Activated naive CD4-positive, alpha-beta T cell (primary cell): ENCODE results near the gene SRD5A3.
"Not testable (repeated sequence)": the region's sequence is repeated elsewhere in the genome, so short reads cannot be mapped to it uniquely, and the experiment has no call there.

Experiments used
- DNase-seq, 4 experiments: peaks; one replicate each; lab custom pipeline; 2025; lab: John Stamatoyannopoulos, UW

The SRD5A3 gene

DNA sequence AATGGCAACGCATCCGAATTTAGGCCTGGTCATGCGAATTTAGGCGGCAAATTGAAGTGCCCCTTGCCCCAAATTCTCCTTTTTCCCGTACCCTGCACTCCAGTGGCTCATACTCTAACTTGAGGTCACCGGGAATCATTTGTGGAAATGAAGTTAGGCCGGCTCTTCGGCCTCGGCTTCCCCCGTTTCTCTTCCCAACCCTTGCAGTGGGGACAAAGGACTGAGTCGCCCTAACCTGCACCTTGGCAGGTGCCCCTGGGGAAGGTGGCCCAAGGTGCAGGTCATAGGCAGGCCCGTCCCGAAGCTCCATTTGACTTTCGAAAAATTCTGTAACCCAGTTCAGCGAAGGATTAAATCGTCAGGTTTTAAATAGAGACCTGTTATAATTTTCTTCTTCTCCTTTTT, 811 bp downstream of the SRD5A3 start:
- DNase-seq, result no peak

DNA sequence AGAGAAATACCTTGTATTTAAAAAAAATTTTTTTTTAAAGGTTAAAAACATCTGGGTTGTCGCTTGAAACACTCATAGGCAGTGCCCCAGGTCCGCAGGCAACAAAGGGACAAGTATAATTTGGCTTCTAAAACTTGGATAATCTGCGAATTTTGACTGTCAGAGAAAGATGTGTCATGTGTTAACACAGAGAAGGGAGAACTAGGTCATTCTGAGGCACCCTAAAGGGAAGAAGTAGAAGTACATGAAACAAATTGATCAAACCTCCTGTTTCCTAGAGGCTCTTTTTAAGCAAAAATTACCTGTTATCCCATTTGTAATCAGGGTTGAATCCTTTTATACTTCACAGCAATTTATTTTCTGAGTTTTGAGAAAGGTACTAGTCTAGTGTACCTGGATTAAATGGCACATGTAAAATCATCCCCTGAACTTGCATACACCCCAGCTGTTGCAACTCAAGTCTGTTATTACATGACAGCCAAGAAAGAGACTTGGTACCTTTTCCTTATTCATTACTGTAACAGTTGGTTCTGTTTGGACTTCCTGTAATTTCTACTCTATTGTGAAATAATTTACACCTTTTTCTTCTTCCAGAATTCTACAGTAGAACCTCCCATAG, 1.7 kb downstream of the SRD5A3 start:
- no peak for DNase-seq

DNA sequence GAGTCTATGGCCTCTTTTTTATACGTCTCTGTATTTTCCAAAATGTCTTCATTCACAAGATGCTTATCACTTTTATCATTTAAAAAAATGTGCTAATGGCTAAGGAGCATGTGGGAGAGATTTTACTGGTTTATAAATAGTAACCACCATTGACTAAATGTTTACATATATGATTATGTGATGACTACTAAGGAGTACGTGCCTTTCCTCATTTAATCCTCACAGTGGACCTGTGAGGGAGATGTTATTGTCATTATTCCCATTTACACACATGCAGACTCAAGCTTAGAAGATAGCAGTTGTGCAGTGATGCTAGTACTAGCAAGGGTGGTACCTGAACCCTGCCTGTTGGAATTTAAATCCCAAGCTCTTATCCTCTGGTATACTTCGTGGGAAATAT, 2.4 kb downstream of the SRD5A3 start:
- no peak for DNase-seq

- DNase-seq, result not testable (repeated sequence)
These were observed 4.8 kb downstream of the SRD5A3 start for GRCh38 chr4:55350870-55351269.

DNA sequence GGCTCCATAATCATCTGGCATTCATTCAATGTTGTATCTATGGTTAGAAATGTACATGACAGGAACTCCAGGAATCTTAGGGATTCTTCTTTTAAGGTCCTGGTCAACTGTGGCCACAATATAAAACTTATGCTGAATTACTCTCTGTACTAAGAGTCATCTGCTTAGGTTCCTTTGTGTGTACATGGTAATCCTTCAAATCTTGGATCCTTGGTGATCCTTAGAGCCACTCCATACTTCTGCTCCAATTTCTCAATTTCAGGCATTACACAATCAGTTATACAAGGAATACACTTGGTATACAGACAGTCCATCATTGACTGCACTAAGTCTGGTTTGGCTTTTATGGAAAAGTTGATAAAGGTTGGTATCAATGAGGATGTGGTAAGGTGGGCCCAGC, 5.8 kb downstream of the SRD5A3 start:
- DNase-seq, result no peak

- no peak for DNase-seq
These were observed 6.7 kb downstream of the SRD5A3 start for GRCh38 chr4:55352726-55353125.

- not testable (repeated sequence) for DNase-seq
These were observed 7.2 kb downstream of the SRD5A3 start for GRCh38 chr4:55353228-55353747.

DNA sequence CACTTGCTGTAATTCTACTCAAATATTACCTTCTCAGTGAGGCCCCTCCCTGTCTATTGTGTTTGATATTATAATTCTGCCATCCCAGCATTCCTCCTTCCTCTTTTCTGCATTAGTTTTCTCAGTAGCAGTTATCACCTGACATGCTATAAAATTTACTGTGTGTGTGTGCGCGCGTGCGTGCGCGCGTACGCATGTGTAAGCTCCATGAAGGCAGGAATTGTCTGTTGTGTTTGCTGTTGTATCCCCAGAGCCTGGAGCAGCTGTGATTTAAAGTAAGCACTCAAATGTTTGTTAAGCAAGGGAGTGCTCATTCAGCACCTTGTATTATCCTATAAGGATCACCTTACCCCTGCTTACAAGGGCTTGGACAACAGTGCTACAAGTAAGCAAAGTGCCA, 8.6 kb downstream of the SRD5A3 start:
- DNase-seq, result no peak

DNA sequence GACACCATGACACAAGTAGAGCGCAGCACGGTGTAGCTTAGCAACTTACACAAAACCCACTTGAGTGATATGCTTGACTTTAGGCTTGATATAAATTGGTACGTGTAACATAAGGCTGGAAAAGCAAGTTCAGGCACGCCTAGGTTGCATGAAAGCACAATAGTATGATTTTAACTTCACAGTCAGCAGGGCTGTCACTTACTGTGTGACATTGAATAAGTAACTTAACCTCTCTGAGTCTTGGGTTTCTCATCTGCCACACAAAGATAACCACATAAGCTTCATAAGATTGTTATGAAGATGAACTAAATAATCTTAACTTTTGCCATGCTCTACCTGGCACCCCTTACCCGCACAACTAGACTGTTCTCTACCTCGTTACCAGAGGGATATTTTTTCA, 9.5 kb downstream of the SRD5A3 start:
- DNase-seq, result no peak

- DNase-seq, result no peak
These were observed 11.0 kb downstream of the SRD5A3 start for GRCh38 chr4:55356991-55357461.

GRCh38 chr4:55358246-55358645, 12.2 kb downstream of the SRD5A3 start:
- DNase-seq, result no peak

GRCh38 chr4:55358668-55359067, 12.6 kb downstream of the SRD5A3 start:
- DNase-seq, result no peak

- no peak for DNase-seq
These were observed 13.4 kb downstream of the SRD5A3 start for GRCh38 chr4:55359397-55359916.

DNA sequence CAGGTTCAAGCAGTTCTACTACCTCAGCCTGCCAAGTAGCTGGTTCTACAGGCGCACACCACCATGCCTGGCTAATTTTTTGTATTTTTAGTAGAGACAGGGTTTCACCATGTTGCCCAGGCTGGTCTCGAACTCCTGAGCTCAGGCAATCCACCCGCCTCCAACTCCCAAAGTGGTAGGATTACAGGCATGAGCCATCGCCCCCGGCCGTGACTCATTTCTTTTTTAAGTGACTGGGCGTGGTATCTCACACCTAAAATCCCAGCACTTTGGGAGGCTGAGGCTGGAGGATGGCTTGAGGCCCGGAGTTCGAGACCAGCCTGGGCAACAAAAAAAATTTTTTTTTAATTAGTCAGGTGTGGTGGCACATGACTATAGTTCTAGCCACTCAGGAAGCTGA, 16.9 kb downstream of the SRD5A3 start:
- DNase-seq, result not testable (repeated sequence)

- no peak for DNase-seq
These were observed 17.8 kb downstream of the SRD5A3 start for GRCh38 chr4:55363691-55364351.

DNA sequence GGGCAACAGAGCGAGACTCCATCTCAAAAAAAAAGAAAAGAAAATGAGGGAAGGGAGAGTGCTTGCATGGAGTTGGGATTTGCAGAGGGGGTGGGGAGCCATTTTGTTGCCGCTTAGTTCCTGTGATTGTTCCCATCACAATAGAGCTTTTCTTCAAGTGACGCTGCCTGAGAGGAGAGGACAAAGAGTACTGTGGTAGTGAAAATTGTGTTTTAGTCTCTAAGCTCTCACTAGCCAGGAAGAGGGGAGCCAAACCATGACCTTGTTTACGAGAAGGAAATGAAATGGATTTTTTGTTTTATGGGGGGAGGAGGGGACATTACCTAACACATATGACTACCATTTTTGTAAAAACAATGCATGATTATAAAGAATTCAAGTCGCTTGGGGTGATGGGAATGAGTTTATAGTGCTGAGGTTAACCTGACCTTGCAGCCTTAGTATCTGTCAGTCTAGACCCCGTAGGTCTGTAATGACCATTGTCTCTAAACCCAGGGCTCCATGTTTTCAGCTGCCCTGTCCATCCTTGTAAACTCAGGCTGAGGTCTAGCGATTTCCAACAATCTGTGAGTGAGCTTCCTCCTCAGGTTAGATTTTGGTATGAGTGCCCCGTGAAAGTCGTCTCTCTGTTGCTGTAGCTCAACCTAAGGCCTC, 18.8 kb downstream of the SRD5A3 start:
- no peak for DNase-seq

GRCh38 chr4:55365345-55365728, 19.3 kb downstream of the SRD5A3 start:
- no peak for DNase-seq

DNA sequence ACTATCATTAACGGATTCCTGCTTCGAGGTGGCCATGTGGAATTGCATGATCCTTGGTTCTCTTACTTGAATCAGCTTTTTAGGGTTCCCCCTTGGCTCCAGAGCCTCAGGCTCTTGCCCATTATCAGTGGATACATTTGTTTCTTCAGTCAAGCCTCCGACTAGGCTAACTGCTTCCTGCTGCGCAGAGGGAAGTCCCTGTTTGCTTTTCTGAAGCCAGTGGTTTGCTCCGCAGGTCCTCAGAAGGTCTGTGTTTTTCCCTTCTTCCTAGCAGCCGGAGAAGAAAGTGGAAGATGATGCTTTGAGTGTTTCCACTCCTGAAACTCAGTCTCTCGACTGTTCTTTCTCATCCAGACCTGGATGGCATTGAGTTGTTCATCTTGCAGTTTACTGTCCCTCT, 20.6 kb downstream of the SRD5A3 start:
- DNase-seq, result no peak

- DNase-seq, result no peak
These were observed 21.2 kb downstream of the SRD5A3 start for GRCh38 chr4:55367084-55367722.

DNA sequence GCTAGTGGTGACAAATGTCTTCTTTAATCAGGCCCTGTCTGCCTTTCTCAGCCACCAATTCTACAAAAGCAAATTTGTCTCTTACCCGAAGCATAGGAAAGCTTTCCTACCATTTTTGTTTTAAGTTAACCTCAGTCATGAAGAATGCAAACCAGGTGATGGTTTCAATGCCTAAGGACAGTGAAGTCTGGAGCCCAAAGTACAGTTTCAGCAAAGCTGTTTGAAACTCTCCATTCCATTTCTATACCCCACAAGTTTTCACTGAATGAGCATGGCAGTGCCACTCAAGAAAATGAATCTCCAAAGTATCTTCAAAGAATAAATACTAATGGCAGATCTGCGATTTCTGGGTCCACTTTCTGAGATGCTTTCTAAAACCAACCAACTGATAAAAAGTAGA, 23.9 kb downstream of the SRD5A3 start:
- no peak for DNase-seq

DNA sequence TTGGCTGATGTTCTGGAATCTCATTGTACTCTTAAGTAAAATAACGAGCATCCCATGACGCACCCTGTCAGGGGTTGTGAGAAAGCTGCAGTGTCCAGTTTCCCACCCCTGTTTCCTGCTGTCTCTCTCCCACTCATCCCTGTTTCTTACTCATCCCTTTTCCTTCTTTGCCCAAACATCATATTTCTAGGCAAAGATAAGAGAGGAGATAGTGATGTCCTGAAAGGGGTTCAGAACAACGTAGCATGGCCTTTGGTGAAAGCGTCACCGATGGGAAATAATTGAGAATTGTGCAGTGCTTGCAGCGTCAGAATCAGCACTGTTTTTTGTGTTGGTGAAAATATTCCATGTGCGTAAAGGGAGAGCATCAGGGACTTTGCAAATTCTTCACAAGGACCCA, 26.2 kb downstream of the SRD5A3 start:
- DNase-seq, result no peak

DNA sequence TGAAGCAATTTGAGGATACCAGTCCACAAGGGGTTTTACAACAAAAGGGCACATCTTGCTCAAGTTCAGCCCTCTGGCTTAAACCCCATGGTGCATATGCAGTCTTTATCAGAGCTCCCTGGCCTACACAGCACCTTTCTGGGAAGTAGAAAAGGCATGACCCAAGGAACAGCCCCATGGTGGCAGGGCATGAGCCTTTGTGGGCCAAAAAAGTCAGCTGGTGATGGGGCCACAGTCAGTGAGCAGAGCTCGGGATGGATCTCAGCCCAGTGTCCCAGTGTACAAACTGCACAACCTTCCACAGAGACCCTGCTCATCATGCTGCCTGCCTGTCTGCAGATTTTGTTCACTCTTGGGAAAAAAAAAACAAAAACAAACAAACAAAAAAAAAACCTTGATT, 27.4 kb downstream of the SRD5A3 start:
- DNase-seq, result no peak
